ENCODE data around the gene TRIM41. TPM values are rescaled to one million over a fixed set of nuclear protein-coding genes. Genes with fewer than 3 reads are reported as not detected.

The TRIM41 gene
- total and polyA plus RNA-seq, 2 of the 13 experiments (the other 11 are each of a cell fraction or from before 2014, with no cell fraction given), result 10.2 to 16.7 TPM

DNA sequence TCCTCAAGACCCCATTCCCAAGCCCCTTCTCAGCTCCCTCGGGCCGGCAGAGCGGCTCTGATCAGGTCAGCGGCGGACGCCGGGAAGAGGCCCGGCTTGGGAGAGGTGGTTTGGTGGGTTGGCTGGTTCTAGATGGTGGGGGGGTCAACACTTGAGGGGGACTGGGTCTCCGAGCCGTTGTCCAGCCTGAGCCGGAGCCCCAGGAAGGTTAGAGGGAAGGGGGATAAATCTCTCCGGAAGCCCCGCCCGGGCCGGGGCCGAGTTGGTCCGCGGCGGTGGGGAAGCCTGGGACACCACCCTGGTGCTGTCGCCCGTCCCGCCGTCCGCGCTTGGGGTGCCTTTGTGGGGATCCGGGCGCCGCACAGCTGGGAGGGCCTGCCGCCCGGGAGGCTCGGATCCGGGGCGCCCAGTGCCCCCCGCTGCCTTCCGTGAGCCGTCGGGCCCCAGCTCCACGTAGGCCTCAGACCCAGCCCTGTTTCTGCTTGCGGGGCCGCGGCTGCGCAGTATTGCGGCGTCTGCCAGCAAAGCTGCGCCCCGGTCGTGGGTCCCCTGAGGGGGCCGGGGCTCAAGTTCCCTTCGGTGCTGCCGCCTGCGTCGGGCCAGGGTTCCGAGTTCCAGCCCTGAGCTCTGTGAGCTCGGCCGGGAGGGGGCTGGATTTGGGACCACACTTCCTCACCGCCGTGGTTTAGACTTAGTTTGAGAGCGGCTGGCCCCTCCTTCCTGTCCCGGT is 38.4 kb downstream of the TRIM41 start (continued):
- no peak for TF ChIP-seq ZNF619 (CRISPR knock-in tag; IDR thresholded peaks at IDR 0.05)
- TF ChIP-seq, protein P1, sequence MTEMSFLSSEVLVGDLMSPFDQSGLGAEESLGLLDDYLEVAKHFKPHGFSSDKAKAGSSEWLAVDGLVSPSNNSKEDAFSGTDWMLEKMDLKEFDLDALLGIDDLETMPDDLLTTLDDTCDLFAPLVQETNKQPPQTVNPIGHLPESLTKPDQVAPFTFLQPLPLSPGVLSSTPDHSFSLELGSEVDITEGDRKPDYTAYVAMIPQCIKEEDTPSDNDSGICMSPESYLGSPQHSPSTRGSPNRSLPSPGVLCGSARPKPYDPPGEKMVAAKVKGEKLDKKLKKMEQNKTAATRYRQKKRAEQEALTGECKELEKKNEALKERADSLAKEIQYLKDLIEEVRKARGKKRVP (CRISPR knock-in tag; IDR thresholded peaks at IDR 0.05), result no peak
- no peak for TF ChIP-seq KDM3A (CRISPR knock-in tag; IDR thresholded peaks at IDR 0.05; ENCODE audit: low read depth)
- peak; percentile 16; the same call in 1 of the 2 replicates for TF ChIP-seq KAT7 (CRISPR knock-in tag; IDR thresholded peaks at IDR 0.05; ENCODE audit: borderline replicate concordance)
- TF ChIP-seq, protein P2, sequence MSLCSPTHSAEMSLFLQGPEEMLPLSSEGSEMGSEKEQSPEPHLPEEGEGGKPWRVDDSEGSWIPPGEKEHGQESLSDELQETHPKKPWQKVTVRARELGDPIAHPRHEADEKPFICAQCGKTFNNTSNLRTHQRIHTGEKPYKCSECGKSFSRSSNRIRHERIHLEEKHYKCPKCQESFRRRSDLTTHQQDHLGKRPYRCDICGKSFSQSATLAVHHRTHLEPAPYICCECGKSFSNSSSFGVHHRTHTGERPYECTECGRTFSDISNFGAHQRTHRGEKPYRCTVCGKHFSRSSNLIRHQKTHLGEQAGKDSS (CRISPR knock-in tag; IDR thresholded peaks at IDR 0.05; ENCODE audit: borderline replicate concordance, low read depth), result no peak
- TF ChIP-seq FOSL2 (CRISPR knock-in tag; IDR thresholded peaks at IDR 0.05), result no peak
- TF ChIP-seq ZNF3 (CRISPR knock-in tag; IDR thresholded peaks at IDR 0.05), result no peak
- no peak for TF ChIP-seq TOPORS (CRISPR knock-in tag; IDR thresholded peaks at IDR 0.05)
- no peak for TF ChIP-seq FOSL1 (CRISPR knock-in tag; IDR thresholded peaks at IDR 0.05; ENCODE audit: borderline replicate concordance)
- TF ChIP-seq ZNF207 (IDR thresholded peaks at IDR 0.05; ENCODE audit: borderline replicate concordance), result no peak
- TF ChIP-seq ATF1 (CRISPR knock-in tag; IDR thresholded peaks at IDR 0.05), result no peak
- TF ChIP-seq, protein P3, sequence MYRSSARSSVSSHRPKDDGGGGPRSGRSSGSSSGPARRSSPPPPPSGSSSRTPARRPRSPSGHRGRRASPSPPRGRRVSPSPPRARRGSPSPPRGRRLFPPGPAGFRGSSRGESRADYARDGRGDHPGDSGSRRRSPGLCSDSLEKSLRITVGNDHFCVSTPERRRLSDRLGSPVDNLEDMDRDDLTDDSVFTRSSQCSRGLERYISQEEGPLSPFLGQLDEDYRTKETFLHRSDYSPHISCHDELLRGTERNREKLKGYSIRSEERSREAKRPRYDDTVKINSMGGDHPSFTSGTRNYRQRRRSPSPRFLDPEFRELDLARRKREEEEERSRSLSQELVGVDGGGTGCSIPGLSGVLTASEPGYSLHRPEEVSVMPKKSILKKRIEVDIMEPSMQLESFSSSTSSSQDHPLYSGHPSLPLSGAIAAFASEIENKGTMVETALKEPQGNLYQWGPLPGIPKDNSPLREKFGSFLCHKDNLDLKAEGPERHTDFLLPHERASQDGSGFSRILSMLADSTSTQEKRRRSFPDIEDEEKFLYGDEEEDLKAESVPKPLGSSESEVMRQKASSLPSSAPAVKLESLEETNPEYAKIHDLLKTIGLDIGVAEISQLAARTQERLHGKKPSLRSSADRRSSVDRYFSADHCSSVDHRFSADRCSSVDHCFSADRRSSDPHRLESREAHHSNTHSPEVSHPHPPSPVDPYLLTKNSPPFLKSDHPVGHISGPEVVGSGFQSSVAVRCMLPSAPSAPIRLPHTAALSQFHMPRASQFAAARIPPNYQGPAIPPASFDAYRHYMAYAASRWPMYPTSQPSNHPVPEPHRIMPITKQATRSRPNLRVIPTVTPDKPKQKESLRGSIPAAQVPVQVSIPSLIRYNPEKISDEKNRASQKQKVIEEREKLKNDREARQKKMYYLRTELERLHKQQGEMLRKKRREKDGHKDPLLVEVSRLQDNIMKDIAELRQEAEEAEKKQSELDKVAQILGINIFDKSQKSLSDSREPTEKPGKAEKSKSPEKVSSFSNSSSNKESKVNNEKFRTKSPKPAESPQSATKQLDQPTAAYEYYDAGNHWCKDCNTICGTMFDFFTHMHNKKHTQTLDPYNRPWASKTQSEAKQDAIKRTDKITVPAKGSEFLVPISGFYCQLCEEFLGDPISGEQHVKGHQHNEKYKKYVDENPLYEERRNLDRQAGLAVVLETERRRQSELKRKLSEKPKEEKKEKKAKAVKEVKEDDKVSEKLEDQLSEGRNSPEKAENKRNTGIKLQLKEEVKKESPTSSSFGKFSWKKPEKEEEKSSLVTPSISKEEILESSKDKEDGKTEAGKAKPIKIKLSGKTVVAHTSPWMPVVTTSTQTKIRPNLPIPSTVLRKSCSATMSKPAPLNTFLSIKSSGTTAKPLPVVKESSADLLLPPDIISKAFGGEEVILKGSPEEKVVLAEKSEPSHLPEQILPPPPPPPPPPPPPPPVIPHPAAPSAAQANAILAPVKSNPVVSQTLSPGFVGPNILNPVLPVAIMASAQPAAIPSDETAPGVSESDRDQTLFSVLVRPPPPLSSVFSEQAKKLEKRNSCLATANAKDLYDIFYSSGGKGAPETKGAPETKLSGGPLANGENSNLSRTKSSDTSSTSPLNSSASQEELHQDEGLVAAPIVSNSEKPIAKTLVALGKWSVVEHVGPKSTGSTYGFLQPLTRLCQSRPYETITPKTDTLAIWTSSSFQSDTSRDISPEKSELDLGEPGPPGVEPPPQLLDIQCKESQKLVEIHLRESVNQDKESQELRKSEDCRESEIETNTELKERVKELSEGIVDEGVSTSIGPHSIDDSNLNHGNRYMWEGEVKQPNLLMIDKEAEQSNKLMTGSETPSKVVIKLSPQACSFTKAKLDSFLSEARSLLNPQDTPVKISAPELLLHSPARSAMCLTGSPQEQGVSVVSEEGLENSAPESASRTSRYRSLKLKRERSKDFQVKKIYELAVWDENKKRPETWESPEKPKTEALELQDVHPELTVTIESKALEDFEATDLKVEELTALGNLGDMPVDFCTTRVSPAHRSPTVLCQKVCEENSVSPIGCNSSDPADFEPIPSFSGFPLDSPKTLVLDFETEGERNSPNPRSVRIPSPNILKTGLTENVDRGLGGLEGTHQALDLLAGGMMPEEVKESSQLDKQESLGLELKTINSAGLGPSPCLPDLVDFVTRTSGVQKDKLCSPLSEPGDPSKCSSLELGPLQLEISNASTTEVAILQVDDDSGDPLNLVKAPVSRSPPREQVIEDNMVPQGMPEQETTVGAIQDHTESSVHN (CRISPR knock-in tag; IDR thresholded peaks at IDR 0.05), result no peak
- TF ChIP-seq RELA (CRISPR knock-in tag; IDR thresholded peaks at IDR 0.05), result no peak
- no peak for TF ChIP-seq BHLHE40 (IDR thresholded peaks at IDR 0.05; ENCODE audit: low read length)
- TF ChIP-seq THYN1 (CRISPR knock-in tag; IDR thresholded peaks at IDR 0.05; ENCODE audit: borderline replicate concordance, low read depth), result no peak
- peak; percentile 58; the same call in 1 of the 2 replicates for TF ChIP-seq ZNF768 (CRISPR knock-in tag; IDR thresholded peaks at IDR 0.05)
- peak; percentile 47; the same call in 1 of the 2 replicates for TF ChIP-seq AHR (CRISPR knock-in tag; IDR thresholded peaks at IDR 0.05)
- no peak for TF ChIP-seq DNMT1 (CRISPR knock-in tag; IDR thresholded peaks at IDR 0.05)
- TF ChIP-seq IRX3 (CRISPR knock-in tag; IDR thresholded peaks at IDR 0.05; ENCODE audit: borderline replicate concordance, low read depth), result no peak; the same call in 1 of the 2 replicates
- TF ChIP-seq ZNF441 (CRISPR knock-in tag; IDR thresholded peaks at IDR 0.05; ENCODE audit: borderline replicate concordance), result no peak
- TF ChIP-seq, protein P4, sequence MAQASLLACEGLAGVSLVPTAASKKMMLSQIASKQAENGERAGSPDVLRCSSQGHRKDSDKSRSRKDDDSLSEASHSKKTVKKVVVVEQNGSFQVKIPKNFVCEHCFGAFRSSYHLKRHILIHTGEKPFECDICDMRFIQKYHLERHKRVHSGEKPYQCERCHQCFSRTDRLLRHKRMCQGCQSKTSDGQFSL (CRISPR knock-in tag; IDR thresholded peaks at IDR 0.05), result peak; percentile 40
